Thoracic aorta (tissue), 2 donors: ENCODE data around the gene AFG3L2. TPM values are rescaled to one million over a fixed set of nuclear protein-coding genes. Genes with fewer than 3 reads are reported as not detected.

Experiments
- ATAC-seq: fragments of 150-250 bp; one replicate; pipeline ENCODE4 v1.8.0; 2017; ENCODE audit warnings: low read depth; ENCODE audit not compliant: insufficient number of reproducible peaks, low FRiP score
- DNase-seq: peaks from one replicate; pipeline ENCODE4 v3.0.0-alpha.2; 2020; ENCODE audit warnings: low spot score
- H3K27ac ChIP-seq, 2 donors: fragments of 200-600 bp; sonication (generic); 1 replicate in 1 of 2; 2 replicates in 1 of 2; pipeline ENCODE4 v1.5.1; 2016; ENCODE audit warnings: mild to moderate bottlenecking in 2 of 2, moderate library complexity in 2 of 2
- H3K27me3 ChIP-seq: fragments of 200-600 bp; sonication (generic); replicated peaks from 2 replicates; pipeline ENCODE4 v1.6.0; 2016; ENCODE audit warnings: mild to moderate bottlenecking; ENCODE audit not compliant: insufficient read depth
- H3K36me3 ChIP-seq: fragments of 200-600 bp; sonication (generic); one replicate; pipeline ENCODE4 v1.5.1; 2016
- H3K4me1 ChIP-seq, 2 donors: fragments of 200-600 bp; sonication (generic); 1 replicate in 1 of 2; 2 replicates in 1 of 2; pipeline versions ENCODE4 v1.5.1 to v1.6.0; 2016; ENCODE audit warnings: low read depth in 2 of 2, mild to moderate bottlenecking in 1 of 2; ENCODE audit not compliant: control insufficient read depth in 1 of 2
- H3K4me3 ChIP-seq: fragments of 200-600 bp; sonication (generic); 2 replicates; pipeline ENCODE4 v1.5.1; 2016; ENCODE audit warnings: mild to moderate bottlenecking
- H3K9me3 ChIP-seq: fragments of 200-600 bp; sonication (generic); 2 replicates; pipeline ENCODE4 v1.5.1; 2016
- total RNA-seq, 2 donors: library from RNA; depleted of rRNA; stranded (reverse); fragments of >200 nt; gene quantifications; one replicate each; pipeline versions ENCODE4 v1.1.0 to v1.2.3, GENCODE V29; 2016
- TF ChIP-seq, protein P1 (sequence below): fragments of 200-600 bp; sonication (generic); IDR thresholded peaks from one replicate; pipeline ENCODE4 v1.5.1; 2019; ENCODE audit warnings: antibody characterized with exemption

Gene AFG3L2
- total RNA-seq, 2 donors from 2014 or later: 24.2 to 58.1 TPM

DNA sequence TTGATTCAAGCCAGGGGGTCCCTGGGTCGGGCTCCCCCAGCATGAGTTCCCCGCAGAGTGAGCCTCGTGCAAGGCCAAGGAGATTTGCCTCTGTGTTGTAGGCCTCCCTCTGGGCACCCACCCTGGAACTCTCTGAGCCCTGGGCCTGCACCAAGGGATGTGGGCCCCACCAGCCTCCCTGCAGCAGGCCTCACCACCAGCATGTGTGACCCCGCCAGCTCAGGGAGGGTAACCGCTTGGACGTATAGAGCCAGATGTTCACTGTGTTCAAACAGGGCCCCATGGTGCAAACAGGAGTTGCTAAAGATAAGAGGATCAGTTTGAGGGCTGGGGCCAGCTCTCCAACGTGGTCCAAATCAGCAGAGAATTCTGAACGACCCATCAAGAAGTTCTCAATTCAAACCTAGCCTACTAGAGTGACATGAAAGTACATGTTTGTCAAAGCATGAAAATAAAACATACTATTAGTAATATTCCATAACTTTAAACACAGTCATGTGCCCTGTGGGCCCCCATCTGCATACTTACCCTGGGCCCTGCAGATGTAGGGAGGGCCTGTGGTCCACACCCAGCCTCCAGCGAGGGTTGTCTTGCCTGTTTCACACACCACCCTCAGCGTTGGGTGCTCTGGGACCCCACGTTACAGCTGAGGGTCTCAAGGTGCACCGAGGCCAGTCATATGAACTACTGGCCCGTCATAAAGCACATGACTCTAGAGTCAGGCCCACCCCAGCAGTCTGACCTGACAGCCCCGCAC, 74.5 kb downstream of the AFG3L2 start:
- DNase-seq (no peak), ATAC-seq (no peak)
- Histone ChIP-seq H3K27me3 (no peaks in the 10 kb centered on the region), H3K4me1 (peaks cover 10 to 15% of the 10 kb centered on the region in 2 donors), H3K36me3 (no peaks in the 10 kb centered on the region), H3K4me3 (no peak overlapping the region), H3K9me3 (no peaks in the 10 kb centered on the region), H3K27ac (no peak overlapping the region)
- TF ChIP-seq, protein P1, sequence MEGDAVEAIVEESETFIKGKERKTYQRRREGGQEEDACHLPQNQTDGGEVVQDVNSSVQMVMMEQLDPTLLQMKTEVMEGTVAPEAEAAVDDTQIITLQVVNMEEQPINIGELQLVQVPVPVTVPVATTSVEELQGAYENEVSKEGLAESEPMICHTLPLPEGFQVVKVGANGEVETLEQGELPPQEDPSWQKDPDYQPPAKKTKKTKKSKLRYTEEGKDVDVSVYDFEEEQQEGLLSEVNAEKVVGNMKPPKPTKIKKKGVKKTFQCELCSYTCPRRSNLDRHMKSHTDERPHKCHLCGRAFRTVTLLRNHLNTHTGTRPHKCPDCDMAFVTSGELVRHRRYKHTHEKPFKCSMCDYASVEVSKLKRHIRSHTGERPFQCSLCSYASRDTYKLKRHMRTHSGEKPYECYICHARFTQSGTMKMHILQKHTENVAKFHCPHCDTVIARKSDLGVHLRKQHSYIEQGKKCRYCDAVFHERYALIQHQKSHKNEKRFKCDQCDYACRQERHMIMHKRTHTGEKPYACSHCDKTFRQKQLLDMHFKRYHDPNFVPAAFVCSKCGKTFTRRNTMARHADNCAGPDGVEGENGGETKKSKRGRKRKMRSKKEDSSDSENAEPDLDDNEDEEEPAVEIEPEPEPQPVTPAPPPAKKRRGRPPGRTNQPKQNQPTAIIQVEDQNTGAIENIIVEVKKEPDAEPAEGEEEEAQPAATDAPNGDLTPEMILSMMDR: no peak

DNA sequence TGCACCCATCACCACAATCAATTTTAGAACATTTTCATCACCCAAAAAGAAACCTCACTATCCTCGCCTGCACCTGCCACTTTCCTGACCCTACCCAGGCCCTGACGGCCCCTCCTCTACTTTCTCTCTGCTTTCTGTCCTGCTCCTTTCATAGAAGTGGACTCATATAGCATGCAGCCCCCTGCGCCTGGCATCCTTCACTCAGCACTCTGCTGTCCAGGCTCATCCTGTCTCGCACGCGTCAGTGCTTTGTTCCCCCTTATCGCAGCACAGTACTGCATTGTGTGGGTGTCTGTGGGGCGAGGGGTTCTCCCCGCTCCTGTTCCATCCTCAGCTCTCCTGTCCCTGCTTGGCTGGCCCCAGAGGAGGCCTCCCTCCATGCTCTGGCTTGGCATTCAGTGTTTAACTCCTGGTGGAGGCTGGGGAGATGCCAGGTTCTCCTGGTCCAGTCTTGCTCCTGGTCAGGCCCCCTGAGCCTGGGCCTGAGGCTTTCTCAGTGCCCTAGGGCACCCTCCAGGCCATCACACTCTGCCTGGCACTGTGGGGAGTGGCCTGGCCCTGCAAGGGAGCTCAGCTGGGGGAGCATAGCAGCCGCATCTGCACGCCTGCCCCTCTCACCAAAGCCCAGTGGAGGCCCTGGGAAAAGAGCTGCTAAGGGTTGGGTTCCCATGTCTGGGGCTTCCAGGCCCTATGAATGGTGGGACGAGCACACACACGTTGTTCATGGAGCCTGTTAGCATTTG, 75.6 kb downstream of the AFG3L2 start:
- no peaks in the 10 kb centered on the region for H3K27me3 ChIP-seq
- H3K36me3 ChIP-seq: no peaks in the 10 kb centered on the region
- no peaks in the 10 kb centered on the region for H3K9me3 ChIP-seq
- TF ChIP-seq, protein P1: no peak
- ATAC-seq (no peak), DNase-seq (no peak)
- H3K4me1 ChIP-seq: peaks cover 3 to 8% of the 10 kb centered on the region in 2 donors
- no peak overlapping the region for H3K27ac ChIP-seq
- H3K4me3 ChIP-seq: no peak overlapping the region

DNA sequence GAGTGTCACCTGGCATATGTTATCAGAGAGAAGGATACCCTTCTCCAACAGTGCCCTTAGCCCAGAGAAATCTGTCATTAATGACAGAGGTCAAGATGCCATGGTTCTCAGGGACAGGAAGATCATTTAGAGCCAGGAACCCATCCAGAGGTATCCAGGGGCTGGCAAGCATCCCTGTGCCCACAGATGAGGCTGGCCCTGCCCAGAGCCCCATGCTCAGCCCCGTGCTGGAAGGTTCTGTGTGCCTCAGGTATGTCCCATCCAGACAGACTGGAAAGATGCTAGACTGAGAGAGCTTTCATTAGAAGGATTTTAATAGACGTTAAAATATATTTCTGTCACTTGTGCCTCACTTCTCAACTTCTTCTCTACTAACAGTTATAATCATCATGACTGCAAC, 77.2 kb downstream of the AFG3L2 start:
- H3K9me3 ChIP-seq: no peaks in the 10 kb centered on the region
- ATAC-seq (no peak), DNase-seq (no peak)
- H3K27ac ChIP-seq: no peak overlapping the region
- TF ChIP-seq, protein P1: no peak
- no peaks in the 10 kb centered on the region for H3K4me1 ChIP-seq
- H3K27me3 ChIP-seq: no peaks in the 10 kb centered on the region
- no peak overlapping the region for H3K4me3 ChIP-seq
- no peaks in the 10 kb centered on the region for H3K36me3 ChIP-seq

DNA sequence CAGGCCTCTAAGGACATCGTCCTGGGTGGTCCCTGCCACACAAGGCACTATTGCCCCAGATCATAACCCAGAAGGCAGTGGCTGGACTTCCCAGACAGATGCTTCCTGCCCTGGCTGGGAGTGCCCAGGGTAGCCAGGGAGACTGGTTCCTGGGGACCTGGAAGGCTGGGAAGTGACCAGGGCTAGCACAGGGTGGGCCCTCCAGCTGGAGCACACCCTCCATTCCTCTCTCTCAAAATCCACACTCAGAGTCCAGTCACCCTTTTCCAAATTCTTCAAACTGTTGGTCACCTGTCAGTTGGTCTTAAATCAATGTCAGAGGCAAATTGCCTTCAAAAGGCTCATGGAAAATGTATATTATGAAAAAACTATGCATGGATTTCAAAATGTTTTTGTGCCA, 80.6 kb downstream of the AFG3L2 start:
- Histone ChIP-seq H3K9me3 (no peaks in the 10 kb centered on the region), H3K4me1 (no peaks in the 10 kb centered on the region), H3K4me3 (no peak overlapping the region), H3K27me3 (no peaks in the 10 kb centered on the region), H3K36me3 (no peaks in the 10 kb centered on the region), H3K27ac (no peak overlapping the region)
- ATAC-seq (no peak), DNase-seq (no peak)
- TF ChIP-seq, protein P1: no peak

DNA sequence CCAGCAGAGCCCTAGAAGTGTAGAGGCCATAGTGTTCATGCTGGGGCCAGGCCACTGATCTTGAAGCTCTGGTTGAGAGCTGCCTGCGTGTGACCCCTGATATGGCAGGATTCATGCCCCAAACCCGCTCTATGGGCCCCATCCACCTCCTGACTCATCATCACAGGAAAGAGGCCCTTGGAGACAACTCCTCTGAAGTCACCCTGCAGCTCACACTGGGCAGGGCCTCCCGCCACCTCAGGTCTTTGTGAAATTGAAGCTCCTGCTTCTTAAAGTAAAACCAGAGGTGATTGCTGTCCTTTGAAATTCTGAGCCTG, 81.0 kb downstream of the AFG3L2 start:
- no peak for ATAC-seq
- H3K9me3 ChIP-seq: no peaks in the 10 kb centered on the region
- no peak for DNase-seq

More for the DNA sequence above, 81.0 kb downstream of the AFG3L2 start:
- no peak overlapping the region for H3K4me3 ChIP-seq
- no peaks in the 10 kb centered on the region for H3K36me3 ChIP-seq
- H3K4me1 ChIP-seq: no peaks in the 10 kb centered on the region
- H3K27ac ChIP-seq: no peak overlapping the region
- H3K27me3 ChIP-seq: no peaks in the 10 kb centered on the region
- TF ChIP-seq, protein P1: no peak
